Suprapubic skin (tissue), 4 donors: ENCODE data around the gene UTS2B. TPM values are rescaled to one million over a fixed set of nuclear protein-coding genes. Genes with fewer than 3 reads are reported as not detected.

Source experiments
- DNase-seq, 2 donors: peaks; one replicate each; pipeline ENCODE4 v3.0.0-alpha.2; 2019; ENCODE audit warnings: low spot score in 2 of 2
- H3K27ac ChIP-seq: fragments of 200-600 bp; sonication (generic); one replicate; pipeline ENCODE4 v1.5.1; 2019
- H3K27me3 ChIP-seq: fragments of 200-600 bp; sonication (generic); one replicate; pipeline ENCODE4 v1.5.1; 2019
- H3K36me3 ChIP-seq: fragments of 200-600 bp; sonication (generic); one replicate; pipeline ENCODE4 v1.5.1; 2019
- H3K4me1 ChIP-seq: fragments of 200-600 bp; sonication (generic); one replicate; pipeline ENCODE4 v1.5.1; 2019
- H3K4me3 ChIP-seq: fragments of 200-600 bp; sonication (generic); one replicate; pipeline ENCODE4 v1.5.1; 2019; ENCODE audit warnings: mild to moderate bottlenecking
- H3K9me3 ChIP-seq: fragments of 200-600 bp; sonication (generic); one replicate; pipeline ENCODE4 v1.5.1; 2019
- EP300 ChIP-seq: sonication (generic); formaldehyde crosslinking; IDR thresholded peaks from one replicate; pipeline ENCODE4 v1.6.1; 2017; ENCODE audit warnings: antibody characterized with exemption
- POLR2A ChIP-seq, 2 donors: fragments of 450-650 bp; IDR thresholded peaks; one replicate each; pipeline ENCODE4 v1.6.1; 2017; ENCODE audit warnings: antibody characterized with exemption in 2 of 2, mild to moderate bottlenecking in 2 of 2, moderate library complexity in 2 of 2
- POLR2AphosphoS5 ChIP-seq, 3 donors: sonication (generic); formaldehyde crosslinking; IDR thresholded peaks; one replicate each; pipeline ENCODE4 v1.6.1; 2017; ENCODE audit warnings: antibody characterized with exemption in 3 of 3
- WGBS: methylation state at CpG from one replicate; pipeline ENCODE4 v1.1.5; 2018; 5-methylcytosine and 5-hydroxymethylcytosine counted together
- total RNA-seq, 4 donors: library from RNA; depleted of rRNA; stranded (reverse); fragments of >200 nt; gene quantifications; one replicate each; pipeline ENCODE4 v1.1.0, GENCODE V29; 2016
- TF ChIP-seq, protein P1 (sequence below), 2 donors: fragments of 200-600 bp in 1 of 2; fragments of 450-650 bp in 1 of 2; sonication (generic) in 1 of 2; IDR thresholded peaks; one replicate each; pipeline ENCODE4 v1.5.1; 2016 to 2019; ENCODE audit warnings: antibody characterized with exemption in 2 of 2, mild to moderate bottlenecking in 1 of 2, moderate library complexity in 1 of 2

Gene UTS2B
- total RNA-seq, 4 donors from 2014 or later = 1.0 TPM; not detected in 3

DNA sequence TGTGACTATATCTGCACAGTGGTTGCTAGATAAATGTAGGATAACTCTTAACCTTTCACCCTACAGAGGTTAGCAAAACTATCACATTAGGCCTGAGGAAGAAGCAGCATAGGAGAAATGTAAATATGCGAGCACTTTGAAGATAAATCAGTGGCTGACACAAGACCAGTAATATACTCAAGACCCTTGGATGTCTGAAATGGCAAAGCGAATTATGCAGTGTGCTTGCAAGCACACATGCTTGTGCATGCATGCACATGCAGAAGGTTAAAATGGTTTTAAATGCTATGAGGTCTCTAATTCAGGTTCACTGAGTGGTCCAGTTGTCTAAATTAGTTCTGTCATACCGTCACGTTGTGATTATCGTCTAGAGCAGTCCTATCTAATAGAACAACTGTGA is 13.6 kb upstream of the UTS2B start:
- 84% methylated on average over 5 of the region's 5 CpGs for WGBS
- Histone ChIP-seq H3K36me3 (no peaks in the 10 kb centered on the region), H3K27me3 (no peaks in the 10 kb centered on the region), H3K4me1 (peaks cover 36% of the 10 kb centered on the region), H3K9me3 (no peaks in the 10 kb centered on the region), H3K4me3 (no peak overlapping the region), H3K27ac (no peak overlapping the region)
- TF ChIP-seq POLR2AphosphoS5 (IDR thresholded peaks at IDR 0.05) (no peak), POLR2A (IDR thresholded peaks at IDR 0.05) (no peak), EP300 (no peak)
- TF ChIP-seq, protein P1, sequence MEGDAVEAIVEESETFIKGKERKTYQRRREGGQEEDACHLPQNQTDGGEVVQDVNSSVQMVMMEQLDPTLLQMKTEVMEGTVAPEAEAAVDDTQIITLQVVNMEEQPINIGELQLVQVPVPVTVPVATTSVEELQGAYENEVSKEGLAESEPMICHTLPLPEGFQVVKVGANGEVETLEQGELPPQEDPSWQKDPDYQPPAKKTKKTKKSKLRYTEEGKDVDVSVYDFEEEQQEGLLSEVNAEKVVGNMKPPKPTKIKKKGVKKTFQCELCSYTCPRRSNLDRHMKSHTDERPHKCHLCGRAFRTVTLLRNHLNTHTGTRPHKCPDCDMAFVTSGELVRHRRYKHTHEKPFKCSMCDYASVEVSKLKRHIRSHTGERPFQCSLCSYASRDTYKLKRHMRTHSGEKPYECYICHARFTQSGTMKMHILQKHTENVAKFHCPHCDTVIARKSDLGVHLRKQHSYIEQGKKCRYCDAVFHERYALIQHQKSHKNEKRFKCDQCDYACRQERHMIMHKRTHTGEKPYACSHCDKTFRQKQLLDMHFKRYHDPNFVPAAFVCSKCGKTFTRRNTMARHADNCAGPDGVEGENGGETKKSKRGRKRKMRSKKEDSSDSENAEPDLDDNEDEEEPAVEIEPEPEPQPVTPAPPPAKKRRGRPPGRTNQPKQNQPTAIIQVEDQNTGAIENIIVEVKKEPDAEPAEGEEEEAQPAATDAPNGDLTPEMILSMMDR (IDR thresholded peaks at IDR 0.05) = no peak
- no peak for DNase-seq

DNA sequence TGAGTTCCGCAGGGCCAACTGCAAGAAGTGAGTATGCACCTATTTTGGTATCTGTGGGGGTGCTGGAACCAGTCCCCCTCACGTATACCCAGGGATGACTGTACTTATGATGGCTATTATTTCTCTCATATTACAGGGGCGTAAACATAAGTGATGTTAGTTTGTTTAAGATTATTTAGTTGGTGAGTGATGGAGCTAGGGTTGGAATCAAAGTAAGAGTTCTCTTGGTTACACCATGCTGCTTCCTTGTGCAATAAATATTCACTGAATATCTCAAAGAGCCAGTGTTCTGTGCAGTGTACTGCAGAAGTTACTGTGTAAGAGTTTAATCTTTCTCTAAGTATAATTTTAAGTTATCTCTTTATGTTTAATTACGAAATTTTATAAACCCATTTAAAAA is 12.8 kb upstream of the UTS2B start:
- Histone ChIP-seq H3K27me3 (no peaks in the 10 kb centered on the region), H3K4me3 (no peak overlapping the region), H3K9me3 (no peaks in the 10 kb centered on the region), H3K4me1 (peaks cover 39% of the 10 kb centered on the region), H3K27ac (no peak overlapping the region), H3K36me3 (no peaks in the 10 kb centered on the region)
- 77% methylated on average over 4 of the region's 4 CpGs for WGBS
- no peak for DNase-seq
- no peak for TF ChIP-seq EP300
- TF ChIP-seq, protein P1 (IDR thresholded peaks at IDR 0.05) = no peak
- no peak for TF ChIP-seq POLR2AphosphoS5 (IDR thresholded peaks at IDR 0.05)
- TF ChIP-seq POLR2A (IDR thresholded peaks at IDR 0.05) = no peak

DNA sequence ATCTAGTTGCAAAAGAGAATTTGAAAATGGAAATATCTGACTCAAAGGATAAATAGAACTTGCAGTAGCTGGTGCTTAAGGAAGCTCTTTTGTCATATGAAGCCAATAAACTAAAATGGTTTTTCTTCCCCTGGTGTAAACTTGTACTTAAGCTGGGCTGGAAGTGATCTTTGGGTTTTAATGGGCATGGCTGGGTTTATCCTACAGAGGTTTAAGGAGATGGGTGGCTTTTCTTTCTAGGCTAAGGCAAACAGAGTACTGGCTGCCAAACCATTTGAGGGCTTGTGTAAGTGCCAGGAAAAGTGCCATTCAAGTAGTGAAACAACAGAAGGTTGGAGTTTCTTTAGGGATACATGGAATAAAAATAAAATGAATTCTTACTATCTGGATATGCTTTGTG is 12.1 kb upstream of the UTS2B start:
- Histone ChIP-seq H3K4me1 (peaks cover 41% of the 10 kb centered on the region), H3K36me3 (no peaks in the 10 kb centered on the region), H3K9me3 (no peaks in the 10 kb centered on the region), H3K4me3 (no peak overlapping the region), H3K27me3 (no peaks in the 10 kb centered on the region), H3K27ac (no peak overlapping the region)
- DNase-seq = no peak
- TF ChIP-seq POLR2AphosphoS5 (IDR thresholded peaks at IDR 0.05) = no peak
- TF ChIP-seq EP300 = no peak
- TF ChIP-seq, protein P1 (IDR thresholded peaks at IDR 0.05) = no peak
- TF ChIP-seq POLR2A (IDR thresholded peaks at IDR 0.05) = no peak

DNA sequence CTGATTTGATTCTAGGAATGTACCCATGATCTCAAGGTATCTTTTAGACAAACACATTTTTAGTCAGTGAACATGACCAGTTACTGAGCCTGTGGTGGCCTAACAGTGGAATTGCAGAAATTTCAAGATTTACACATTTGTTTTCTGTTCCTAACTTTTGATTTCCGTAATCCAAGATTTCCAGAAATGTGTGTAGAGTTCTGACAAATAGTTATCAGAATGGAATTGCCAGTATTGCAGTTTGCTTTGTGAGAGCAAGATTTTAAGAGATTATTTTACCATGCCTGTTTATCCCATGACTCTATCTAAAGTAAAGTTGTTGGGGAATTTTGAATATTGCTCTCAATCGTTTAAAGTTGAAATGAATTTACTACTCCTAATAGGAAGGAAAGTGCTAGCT is 11.7 kb upstream of the UTS2B start:
- 63% methylated on average over 2 of the region's 2 CpGs for WGBS
- H3K4me1 ChIP-seq = peaks cover 41% of the 10 kb centered on the region

DNA sequence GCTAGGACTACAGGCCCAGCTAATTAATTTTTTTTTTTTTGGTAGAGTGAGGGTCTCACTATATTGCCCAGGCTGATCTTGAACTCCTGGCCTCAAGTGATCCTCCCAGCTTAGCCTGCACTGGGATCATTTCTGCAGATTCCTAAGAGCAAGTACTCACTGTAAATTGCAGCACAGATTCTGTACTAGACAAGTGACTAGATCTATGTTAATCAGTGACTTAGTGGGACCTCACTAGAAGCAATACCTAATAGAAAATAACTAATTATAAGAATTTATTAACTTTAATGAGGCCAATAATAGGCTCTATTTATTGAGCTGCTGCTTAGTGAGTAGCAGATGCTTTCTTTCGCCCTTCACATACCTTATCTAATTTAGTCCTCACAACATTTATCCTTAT is 10.6 kb upstream of the UTS2B start:
- Histone ChIP-seq H3K27ac (no peak overlapping the region), H3K4me1 (peaks cover 45% of the 10 kb centered on the region), H3K36me3 (no peaks in the 10 kb centered on the region), H3K4me3 (no peak overlapping the region), H3K9me3 (no peaks in the 10 kb centered on the region), H3K27me3 (no peaks in the 10 kb centered on the region)
- no peak for DNase-seq
- 97% methylated on average over 1 of the region's 1 CpG for WGBS
- no peak for TF ChIP-seq POLR2AphosphoS5 (IDR thresholded peaks at IDR 0.05)
- no peak for TF ChIP-seq EP300
- TF ChIP-seq POLR2A (IDR thresholded peaks at IDR 0.05) = no peak
- TF ChIP-seq, protein P1 (IDR thresholded peaks at IDR 0.05) = no peak

More for the DNA sequence above, 11.7 kb upstream of the UTS2B start:
- no peak overlapping the region for H3K4me3 ChIP-seq
- H3K27ac ChIP-seq = no peak overlapping the region
- H3K36me3 ChIP-seq = no peaks in the 10 kb centered on the region
- no peaks in the 10 kb centered on the region for H3K27me3 ChIP-seq
- no peak for DNase-seq
- TF ChIP-seq, protein P1 (IDR thresholded peaks at IDR 0.05) = no peak
- no peak for TF ChIP-seq EP300
- TF ChIP-seq POLR2AphosphoS5 (IDR thresholded peaks at IDR 0.05) = no peak
- TF ChIP-seq POLR2A (IDR thresholded peaks at IDR 0.05) = no peak
- H3K9me3 ChIP-seq = no peaks in the 10 kb centered on the region
